ENCODE data around the gene DUSP3. TPM values are rescaled to one million over a fixed set of nuclear protein-coding genes. Genes with fewer than 3 reads are reported as not detected.

Gene DUSP3
- total RNA-seq, 2 donors from 2014 or later = 62.4 to 78.9 TPM

GRCh38 chr17:43759836-43760235 lies 18.9 kb downstream of the DUSP3 start:
- DNase-seq (ENCODE audit: low spot score) = no peak
- Histone ChIP-seq H3K4me1 (replicated peaks) (no peaks in the 10 kb centered on the region), H3K36me3 (no peaks in the 10 kb centered on the region), H3K9me3 (no peaks in the 10 kb centered on the region), H3K4me3 (no peak overlapping the region), H3K27ac (no peak overlapping the region), H3K27me3 (replicated peaks; ENCODE audit: insufficient read depth) (peaks cover 6% of the 10 kb centered on the region)
- TF ChIP-seq CTCF (IDR thresholded peaks at IDR 0.05) = no peak
- no peak for TF ChIP-seq POLR2A (IDR thresholded peaks at IDR 0.05)
- TF ChIP-seq POLR2AphosphoS5 (IDR thresholded peaks at IDR 0.05) = no peak
- intact Hi-C loops (cut with DNase I) = loop anchor here (1.0 to 10.0 kb wide), 3 partner anchors 66 to 185 kb away; partner anchors contain the start of gene CD300LG
- 34% methylated on average over 7 of the region's 7 CpGs for WGBS

GRCh38 chr17:43758497-43759174 lies 20.1 kb downstream of the DUSP3 start, which contains the start of gene SOST:
Gene SOST (minus strand): TSS chr17:43758791. CDS start chr17:43758741, 50 bp downstream.
- TF ChIP-seq POLR2A (IDR thresholded peaks at IDR 0.05) = no peak
- no peak for TF ChIP-seq POLR2AphosphoS5 (IDR thresholded peaks at IDR 0.05)
- TF ChIP-seq CTCF (IDR thresholded peaks at IDR 0.05) = no peak
- no peak for DNase-seq (ENCODE audit: low spot score)

DNA sequence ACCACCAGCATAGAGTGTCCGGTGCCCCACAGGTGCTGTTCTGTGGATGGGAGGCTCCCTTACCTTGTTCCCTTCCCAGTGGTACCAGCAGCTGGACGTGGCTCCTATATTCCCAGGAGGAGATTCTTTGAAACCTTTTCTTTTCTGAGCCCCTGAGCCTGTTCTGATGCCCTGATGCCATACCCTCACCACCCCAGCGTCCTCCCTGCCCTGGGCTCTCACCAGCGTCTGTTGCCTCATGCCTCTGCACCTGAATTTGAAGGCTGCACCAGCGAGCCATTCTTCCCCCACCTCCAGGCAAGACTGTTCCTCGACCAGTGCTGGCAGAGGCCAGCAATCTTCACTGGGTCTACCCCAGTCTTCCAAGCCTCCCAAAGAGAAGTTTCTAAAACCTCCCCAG lies 20.7 kb downstream of the DUSP3 start:
- Histone ChIP-seq H3K4me1 (replicated peaks) (no peaks in the 10 kb centered on the region), H3K36me3 (no peaks in the 10 kb centered on the region), H3K27ac (no peak overlapping the region), H3K4me3 (no peak overlapping the region), H3K27me3 (replicated peaks; ENCODE audit: insufficient read depth) (peaks cover 6% of the 10 kb centered on the region), H3K9me3 (no peaks in the 10 kb centered on the region)
- DNase-seq (ENCODE audit: low spot score) = no peak
- TF ChIP-seq POLR2A (IDR thresholded peaks at IDR 0.05) = no peak
- TF ChIP-seq CTCF (IDR thresholded peaks at IDR 0.05) = no peak
- no peak for TF ChIP-seq POLR2AphosphoS5 (IDR thresholded peaks at IDR 0.05)
- intact Hi-C loops (cut with DNase I) = loop anchor here (10.0 kb wide), 1 partner anchor 183 kb away; no protein-coding TSS in a partner anchor
- WGBS = 84% methylated on average over 6 of the region's 6 CpGs

More at GRCh38 chr17:43758497-43759174, 20.1 kb downstream of the DUSP3 start, which contains the start of gene SOST:
- Histone ChIP-seq H3K9me3 (no peaks in the 10 kb centered on the region), H3K4me3 (no peak within 1 kb of the TSS), H3K4me1 (replicated peaks) (no peaks in the 10 kb centered on the region), H3K27ac (no peak within 1 kb of the TSS), H3K36me3 (no peaks in the 10 kb centered on the region), H3K27me3 (replicated peaks; ENCODE audit: insufficient read depth) (peaks cover 6% of the 10 kb centered on the region)
- intact Hi-C loops (cut with DNase I) = loop anchor here (10.0 kb wide), 1 partner anchor 184 kb away; no protein-coding TSS in a partner anchor
- 55% methylated on average over 24 of the region's 24 CpGs for WGBS

GRCh38 chr17:43757171-43757660 lies 21.6 kb downstream of the DUSP3 start:
- intact Hi-C loops (cut with DNase I) = loop anchor here (10.0 kb wide), 1 partner anchor 182 kb away; no protein-coding TSS in a partner anchor
- H3K27me3 ChIP-seq (replicated peaks; ENCODE audit: insufficient read depth) = peaks cover 6% of the 10 kb centered on the region
- 93% methylated on average over 8 of the region's 8 CpGs for WGBS

More at GRCh38 chr17:43757171-43757660, 21.6 kb downstream of the DUSP3 start:
- DNase-seq (ENCODE audit: low spot score) = no peak
- Histone ChIP-seq H3K36me3 (no peaks in the 10 kb centered on the region), H3K4me3 (no peak overlapping the region), H3K27ac (no peak overlapping the region), H3K9me3 (no peaks in the 10 kb centered on the region), H3K4me1 (replicated peaks) (no peaks in the 10 kb centered on the region)
- no peak for TF ChIP-seq POLR2A (IDR thresholded peaks at IDR 0.05)
- no peak for TF ChIP-seq CTCF (IDR thresholded peaks at IDR 0.05)
- no peak for TF ChIP-seq POLR2AphosphoS5 (IDR thresholded peaks at IDR 0.05)
